Fibroblast of mammary gland (primary cell): Measurements from ENCODE around the gene NCOA1.

Experiments used
- DNase-seq: peaks from one replicate; pipeline ENCODE4 v3.0.0-alpha.2; 2010; ENCODE audit warnings: low read depth
- H3K4me3 ChIP-seq: 2 replicates; pipeline ENCODE4 v1.5.1; 2011; ENCODE audit warnings: low read depth, mild to moderate bottlenecking, low read length, moderate library complexity; ENCODE audit not compliant: control insufficient read depth
- CTCF ChIP-seq: conservative IDR thresholded peaks from 2 replicates; pipeline ENCODE4 v1.5.1; 2011; ENCODE audit warnings: low read depth, low read length, inconsistent platforms; ENCODE audit not compliant: control insufficient read depth, insufficient read depth

Gene NCOA1

GRCh38 chr2:24761866-24762265 lies 270.8 kb downstream of the NCOA1 start:
- TF ChIP-seq CTCF: no peak
- DNase-seq: no peak
- no peak overlapping the region for H3K4me3 ChIP-seq

DNA sequence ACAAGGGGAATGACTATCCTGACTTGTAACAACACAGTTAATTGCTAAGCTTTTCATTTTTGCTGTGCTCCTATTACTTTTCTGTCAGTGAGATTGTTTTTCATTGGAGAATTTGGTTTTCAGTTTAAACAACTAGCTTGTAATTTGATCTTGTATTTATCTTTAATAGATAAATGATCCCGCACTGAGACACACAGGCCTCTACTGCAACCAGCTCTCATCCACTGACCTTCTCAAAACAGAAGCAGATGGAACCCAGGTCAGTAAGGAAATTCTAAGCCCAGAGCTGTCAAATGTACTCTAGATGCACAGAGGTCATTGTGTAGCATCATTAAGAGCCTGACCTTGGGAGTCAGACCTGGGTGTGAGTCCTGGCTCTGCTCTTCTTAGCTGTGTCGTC lies 271.5 kb downstream of the NCOA1 start:
- TF ChIP-seq CTCF: no peak
- H3K4me3 ChIP-seq: no peak overlapping the region
- DNase-seq: no peak

DNA sequence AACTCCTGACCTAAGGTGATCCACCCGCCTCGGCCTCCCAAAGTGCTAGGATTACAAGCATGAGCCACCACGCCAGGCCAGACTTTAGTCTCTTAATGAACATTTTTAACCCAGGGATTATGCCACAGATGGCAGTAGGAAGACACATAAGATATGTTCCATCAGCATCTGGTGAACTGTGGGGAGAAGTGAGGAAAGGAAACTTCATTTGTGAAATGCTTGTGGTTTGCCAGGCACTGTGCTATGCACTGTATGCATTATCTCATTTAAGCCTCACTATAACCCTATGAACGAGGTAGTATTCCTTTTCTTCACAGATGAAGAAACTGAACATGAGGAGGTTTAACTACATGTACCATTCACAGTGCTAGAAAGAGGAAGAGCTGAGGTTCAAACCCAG lies 272.8 kb downstream of the NCOA1 start:
- TF ChIP-seq CTCF: no peak

DNA sequence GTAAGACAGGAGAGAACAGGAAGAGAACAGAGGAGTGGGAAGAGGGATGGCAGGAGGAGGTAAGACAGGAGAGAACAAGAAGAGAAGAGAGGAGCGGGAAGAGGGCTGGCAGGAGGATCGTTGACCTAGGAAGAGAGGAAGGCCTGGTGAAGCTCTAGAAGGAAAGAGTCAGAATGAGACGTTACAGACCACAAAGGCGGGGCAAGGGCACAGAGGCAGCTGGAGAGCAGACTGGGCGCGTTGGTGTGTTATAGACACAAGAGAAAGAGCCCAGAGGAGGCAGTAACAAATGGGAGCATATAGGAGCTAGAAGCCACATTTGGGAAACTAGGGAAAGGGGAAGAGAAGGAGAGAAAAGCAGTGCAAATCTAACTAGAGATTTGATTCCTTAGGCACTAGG lies 275.6 kb downstream of the NCOA1 start:
- no peak overlapping the region for H3K4me3 ChIP-seq

More for the DNA sequence above, 272.8 kb downstream of the NCOA1 start:
- no peak overlapping the region for H3K4me3 ChIP-seq
- DNase-seq: no peak

GRCh38 chr2:24768013-24768412 lies 277.0 kb downstream of the NCOA1 start:
- no peak for DNase-seq
- TF ChIP-seq CTCF: no peak
- H3K4me3 ChIP-seq: no peak overlapping the region

More for the DNA sequence above, 275.6 kb downstream of the NCOA1 start:
- DNase-seq: no peak
- TF ChIP-seq CTCF: no peak

DNA sequence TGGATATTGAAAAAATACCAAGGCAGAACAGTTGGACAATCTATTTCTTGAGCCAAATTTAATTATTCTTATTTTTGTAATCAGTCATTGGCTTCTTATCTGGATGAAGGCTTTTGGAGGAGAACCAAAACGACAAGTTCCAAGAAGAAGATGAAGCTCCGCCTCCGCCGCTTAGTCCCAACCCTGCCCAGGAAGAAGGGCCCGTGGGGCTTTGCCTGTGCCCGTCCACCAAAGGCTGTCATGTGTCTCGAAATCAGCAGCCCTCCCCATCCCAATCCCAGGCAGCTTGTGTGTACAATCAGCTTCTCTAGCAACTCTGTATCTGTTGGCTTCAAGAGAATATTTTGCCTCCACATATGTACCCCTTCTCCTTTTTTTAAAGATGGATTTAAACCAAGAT lies 277.5 kb downstream of the NCOA1 start:
- no peak for TF ChIP-seq CTCF
- H3K4me3 ChIP-seq: no peak overlapping the region
- DNase-seq: no peak

DNA sequence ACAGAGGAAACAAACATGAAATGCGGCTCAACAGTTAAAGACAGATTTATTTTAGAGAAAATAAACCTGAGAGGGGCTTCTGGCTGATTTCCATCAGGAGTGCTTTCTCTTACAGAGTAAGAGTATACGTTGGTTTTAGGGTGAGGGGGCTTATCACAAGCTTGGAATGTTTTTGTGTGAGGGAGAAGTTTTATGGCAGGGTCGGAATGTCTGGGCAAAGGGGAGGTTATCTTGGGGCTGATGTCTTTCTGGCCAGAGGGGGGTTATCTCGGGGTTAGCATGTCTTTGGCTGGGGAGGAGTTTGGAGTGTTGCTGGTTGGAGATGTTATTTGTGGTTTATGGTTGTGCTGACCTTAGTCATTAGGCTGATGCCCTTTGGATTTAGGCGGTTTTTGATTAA lies 280.0 kb downstream of the NCOA1 start:
- no peak for DNase-seq
- no peak for TF ChIP-seq CTCF

More for the DNA sequence above, 280.0 kb downstream of the NCOA1 start:
- no peak overlapping the region for H3K4me3 ChIP-seq
